ENCODE results near the gene CTAG1B. TPM values are rescaled to one million over a fixed set of nuclear protein-coding genes. Genes with fewer than 3 reads are reported as not detected.

CTAG1B gene
- total RNA-seq, 1 donor from 2014 or later, result not detected

Small RNA genes lying within 50 kb of the gene (small RNA-seq; reads per million reads assigned to genes)
- gene AC244090.1, result not detected
- gene AC244107.2, result not detected

Other genes with a start within 250 kb of the CTAG1B start
- gene FLNA, start 244.6 kb downstream of the CTAG1B start, total RNA-seq, result 331 TPM
- gene EMD, start 240.0 kb downstream of the CTAG1B start, total RNA-seq, result 10.4 TPM
- gene RPL10, start 220.9 kb downstream of the CTAG1B start, total RNA-seq, result 4,963 TPM
- gene DNASE1L1, start 210.0 kb downstream of the CTAG1B start, total RNA-seq, result 47.0 TPM
- gene TAFAZZIN, start 207.7 kb downstream of the CTAG1B start, total RNA-seq, result 7.3 TPM
- 24.5 TPM for gene ATP6AP1, start 190.6 kb downstream of the CTAG1B start, total RNA-seq
- gene GDI1, start 182.1 kb downstream of the CTAG1B start, total RNA-seq, result 35.5 TPM
- 16.7 TPM for gene FAM50A, start 175.1 kb downstream of the CTAG1B start, total RNA-seq
- gene PLXNA3, start 161.0 kb downstream of the CTAG1B start, total RNA-seq, result 9.9 TPM
- gene LAGE3, start 140.0 kb downstream of the CTAG1B start, total RNA-seq, result 12.0 TPM
- gene UBL4A, start 132.7 kb downstream of the CTAG1B start, total RNA-seq, result 35.0 TPM
- 3.1 TPM for gene SLC10A3, start 128.7 kb downstream of the CTAG1B start, total RNA-seq
- 15.7 TPM for gene FAM3A, start 103.0 kb downstream of the CTAG1B start, total RNA-seq
- gene G6PD, start 72.4 kb downstream of the CTAG1B start, total RNA-seq, result 10.4 TPM
- gene IKBKG, start 71.7 kb downstream of the CTAG1B start, total RNA-seq, result 6.8 TPM
- not detected for gene CTAG1A, start 34.1 kb downstream of the CTAG1B start, total RNA-seq
- gene CTAG2, start 34.3 kb upstream of the CTAG1B start, total RNA-seq, result not detected
- gene GAB3, start 131.8 kb upstream of the CTAG1B start, total RNA-seq, result 5.7 TPM
- 18.3 TPM for gene DKC1, start 143.6 kb upstream of the CTAG1B start, total RNA-seq
- 45.9 TPM for gene MPP1, start 186.2 kb upstream of the CTAG1B start, total RNA-seq
- not detected for gene SMIM9, start 215.4 kb upstream of the CTAG1B start, total RNA-seq